H1 (cell line): ENCODE data around the gene VWA3B.
"Not testable (repeated sequence)": the region's sequence is repeated elsewhere in the genome, so short reads cannot be mapped to it uniquely, and the experiment has no call there.

Experiments
- CTCF ChIP-seq, 3 experiments: IDR thresholded peaks; 1 replicate in 2 of 3; 2 replicates in 1 of 3; pipeline versions ENCODE4 v1.5.1 to v1.6.1; 2011; ENCODE audit warnings: low read length in 3 of 3, mild to moderate bottlenecking in 3 of 3, inconsistent platforms in 2 of 3, low read depth in 1 of 3, moderate library complexity in 1 of 3; ENCODE audit not compliant: insufficient read depth in 1 of 3; ENCODE audit errors: control extremely low read depth in 1 of 3
- EP300 ChIP-seq, 2 experiments: IDR thresholded peaks; 1 replicate in 1 of 2; 2 replicates in 1 of 2; pipeline ENCODE4 v1.6.1; 2011 to 2012; ENCODE audit warnings: low read depth in 2 of 2, low read length in 2 of 2, mild to moderate bottlenecking in 2 of 2, borderline replicate concordance in 1 of 2, inconsistent platforms in 1 of 2, moderate library complexity in 1 of 2
- GABPA ChIP-seq: IDR thresholded peaks from 2 replicates; pipeline ENCODE4 v1.6.1; 2011; ENCODE audit warnings: mild to moderate bottlenecking, low read length, moderate library complexity, borderline replicate concordance; ENCODE audit not compliant: insufficient read depth
- MAX ChIP-seq: IDR thresholded peaks from 2 replicates; pipeline ENCODE4 v1.6.1; 2012; ENCODE audit warnings: inconsistent platforms
- POLR2A ChIP-seq, 2 experiments: IDR thresholded peaks; 1 replicate in 1 of 2; 2 replicates in 1 of 2; pipeline ENCODE4 v1.6.1; 2011; ENCODE audit warnings: low read depth in 2 of 2, low read length in 2 of 2, mild to moderate bottlenecking in 2 of 2; ENCODE audit errors: control extremely low read depth in 1 of 2
- SUZ12 ChIP-seq: fragments of 200-600 bp; sonication (generic); IDR thresholded peaks from 2 replicates; pipeline ENCODE4 v1.6.1; 2012; ENCODE audit warnings: mild to moderate bottlenecking, inconsistent platforms, low read length, moderate library complexity, mixed read lengths

GRCh38 chr2:98268225-98268624 is 181.3 kb downstream of the VWA3B start:
- not testable (repeated sequence) for TF ChIP-seq CTCF (IDR thresholded peaks at IDR 0.05; ENCODE audit: control extremely low read depth in 1 of 3, insufficient read depth in 1 of 3, low read depth in 1 of 3, low read length in 3 of 3); POLR2A (IDR thresholded peaks at IDR 0.05; ENCODE audit: control extremely low read depth in 1 of 2, low read depth in 2 of 2, low read length in 2 of 2); SUZ12; EP300 (IDR thresholded peaks at IDR 0.05; ENCODE audit: borderline replicate concordance in 1 of 2, low read depth in 2 of 2, low read length in 2 of 2); GABPA; MAX
